SU-DHL-6 (cell line): ENCODE measurements around the gene MCM3.
A peak's percentile ranks its signal among the peaks of the same experiment; 100 is the strongest.

Experiments used
- H2AFZ ChIP-seq: fragments of 200-600 bp; sonication (generic); 2 replicates; pipeline ENCODE4 v1.6.1; 2014; ENCODE audit warnings: low read depth, mild to moderate bottlenecking, moderate library complexity, mixed read lengths, antibody characterized with exemption, low read length; ENCODE audit not compliant: severe bottlenecking
- H3F3A ChIP-seq: fragments of 200-600 bp; shearing (Covaris generic); 2 replicates; pipeline ENCODE4 v1.6.0; 2016; ENCODE audit warnings: antibody characterized with exemption, mild to moderate bottlenecking; ENCODE audit not compliant: insufficient read depth
- H3K27ac ChIP-seq: fragments of 200-600 bp; sonication (generic); 2 replicates; pipeline ENCODE4 v1.5.1; 2016; ENCODE audit warnings: low read depth, mild to moderate bottlenecking, low read length, moderate library complexity, mixed read lengths
- H3K27me3 ChIP-seq: fragments of 200-600 bp; sonication (generic), shearing (Covaris generic); 2 replicates; pipeline ENCODE4 v1.6.0; 2014; ENCODE audit warnings: mild to moderate bottlenecking, low read length
- H3K36me3 ChIP-seq: fragments of 200-600 bp; sonication (generic); 2 replicates; pipeline ENCODE4 v1.6.1; 2014; ENCODE audit warnings: mild to moderate bottlenecking, low read length, mixed read lengths
- H3K4me2 ChIP-seq: fragments of 300-600, 200-600 bp; shearing (Covaris generic), sonication (generic); 2 replicates; pipeline ENCODE4 v1.6.0; 2014; ENCODE audit warnings: low read length, low read depth, mild to moderate bottlenecking; ENCODE audit not compliant: poor library complexity, severe bottlenecking
- H3K4me3 ChIP-seq: fragments of 200-600 bp; sonication (generic); 2 replicates; pipeline ENCODE4 v1.5.1; 2014; ENCODE audit warnings: antibody characterized with exemption, low read length, mild to moderate bottlenecking, mixed read lengths; ENCODE audit not compliant: insufficient read depth, poor library complexity, severe bottlenecking
- H3K79me2 ChIP-seq: fragments of 200-600 bp; sonication (generic); 2 replicates; pipeline ENCODE4 v1.6.1; 2014; ENCODE audit warnings: mild to moderate bottlenecking, low read length, moderate library complexity; ENCODE audit not compliant: insufficient read depth
- H3K9ac ChIP-seq: fragments of 200-600 bp; sonication (generic); 2 replicates; pipeline ENCODE4 v1.7.0; 2014; ENCODE audit warnings: mild to moderate bottlenecking, low read length
- H3K9me2 ChIP-seq: fragments of 200-600 bp; sonication (generic); replicated peaks from 2 replicates; pipeline ENCODE4 v1.6.1; 2014; ENCODE audit warnings: low read length; ENCODE audit not compliant: insufficient read depth
- H3K9me3 ChIP-seq: fragments of 200-600 bp; sonication (generic); 2 replicates; pipeline ENCODE4 v1.6.1; 2014; ENCODE audit warnings: low read length, mixed read lengths; ENCODE audit not compliant: insufficient read depth
- H4K20me1 ChIP-seq: fragments of 200-600 bp; sonication (generic); 2 replicates; pipeline ENCODE4 v1.6.1; 2014; ENCODE audit warnings: low read depth, mild to moderate bottlenecking, antibody characterized with exemption, low read length, moderate library complexity, mixed read lengths
- EZH2phosphoT487 ChIP-seq: fragments of 200-600 bp; sonication (generic), shearing (Covaris generic); conservative IDR thresholded peaks from 2 replicates; pipeline ENCODE4 v1.6.1; 2018; ENCODE audit warnings: mild to moderate bottlenecking, antibody characterized with exemption, low read length, moderate library complexity, mixed read lengths
- TF ChIP-seq, protein P1 (sequence below): fragments of 200-600 bp; sonication (generic); IDR thresholded peaks from one replicate; pipeline ENCODE4 v1.5.1; 2017; ENCODE audit warnings: antibody characterized with exemption, mild to moderate bottlenecking, low read length, moderate library complexity; ENCODE audit not compliant: insufficient read depth, poor library complexity, severe bottlenecking

Gene MCM3

DNA sequence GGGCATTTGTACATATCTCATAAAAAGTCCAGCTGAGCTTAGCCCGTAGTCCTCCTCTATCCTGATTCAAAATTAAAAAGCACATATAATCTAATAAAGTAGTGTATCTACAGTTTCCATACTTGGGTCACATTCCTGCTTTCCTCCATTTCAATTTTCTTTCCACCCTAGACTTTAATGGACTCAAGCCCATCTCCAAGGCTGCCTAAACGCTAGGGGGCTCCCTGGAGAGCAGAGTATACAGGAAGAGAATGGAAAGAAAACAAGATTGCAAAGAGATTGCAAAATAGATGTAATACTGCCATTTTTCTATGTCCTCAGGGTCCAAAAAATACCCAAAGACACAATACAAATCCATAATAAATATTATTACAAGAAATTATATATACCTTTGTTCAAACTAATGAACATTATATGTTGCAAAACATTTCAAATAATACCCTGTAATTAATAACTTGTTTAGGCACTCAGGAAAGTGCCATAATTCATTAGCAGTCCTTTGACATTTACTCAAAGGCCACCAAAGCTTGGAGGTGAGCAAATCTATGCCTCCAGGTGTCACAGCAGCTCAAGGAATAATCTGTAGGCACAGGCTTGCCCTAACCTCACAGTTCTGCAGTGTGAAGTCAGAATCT is 2.4 kb upstream of the MCM3 start:
- Histone ChIP-seq H4K20me1 (peaks cover 15% of the 10 kb centered on the region; the same call in 1 of the 2 replicates), H3K9me3 (no peaks in the 10 kb centered on the region), H3K27ac (peak overlapping the region; percentile 92), H3K79me2 (peaks cover 26% of the 10 kb centered on the region), H3K4me3 (peak overlapping the region; percentile 56), H3K4me2 (peak overlapping the region; percentile 90), H3K9me2 (no peaks in the 10 kb centered on the region), H3K27me3 (no peaks in the 10 kb centered on the region), H2AFZ (peak overlapping the region; percentile 76), H3F3A (peaks cover 28% of the 10 kb centered on the region), H3K9ac (peak overlapping the region; percentile 63), H3K36me3 (peaks cover 21% of the 10 kb centered on the region)
- TF ChIP-seq, protein P1, sequence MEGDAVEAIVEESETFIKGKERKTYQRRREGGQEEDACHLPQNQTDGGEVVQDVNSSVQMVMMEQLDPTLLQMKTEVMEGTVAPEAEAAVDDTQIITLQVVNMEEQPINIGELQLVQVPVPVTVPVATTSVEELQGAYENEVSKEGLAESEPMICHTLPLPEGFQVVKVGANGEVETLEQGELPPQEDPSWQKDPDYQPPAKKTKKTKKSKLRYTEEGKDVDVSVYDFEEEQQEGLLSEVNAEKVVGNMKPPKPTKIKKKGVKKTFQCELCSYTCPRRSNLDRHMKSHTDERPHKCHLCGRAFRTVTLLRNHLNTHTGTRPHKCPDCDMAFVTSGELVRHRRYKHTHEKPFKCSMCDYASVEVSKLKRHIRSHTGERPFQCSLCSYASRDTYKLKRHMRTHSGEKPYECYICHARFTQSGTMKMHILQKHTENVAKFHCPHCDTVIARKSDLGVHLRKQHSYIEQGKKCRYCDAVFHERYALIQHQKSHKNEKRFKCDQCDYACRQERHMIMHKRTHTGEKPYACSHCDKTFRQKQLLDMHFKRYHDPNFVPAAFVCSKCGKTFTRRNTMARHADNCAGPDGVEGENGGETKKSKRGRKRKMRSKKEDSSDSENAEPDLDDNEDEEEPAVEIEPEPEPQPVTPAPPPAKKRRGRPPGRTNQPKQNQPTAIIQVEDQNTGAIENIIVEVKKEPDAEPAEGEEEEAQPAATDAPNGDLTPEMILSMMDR: peak; percentile 99
- TF ChIP-seq EZH2phosphoT487: no peak

DNA sequence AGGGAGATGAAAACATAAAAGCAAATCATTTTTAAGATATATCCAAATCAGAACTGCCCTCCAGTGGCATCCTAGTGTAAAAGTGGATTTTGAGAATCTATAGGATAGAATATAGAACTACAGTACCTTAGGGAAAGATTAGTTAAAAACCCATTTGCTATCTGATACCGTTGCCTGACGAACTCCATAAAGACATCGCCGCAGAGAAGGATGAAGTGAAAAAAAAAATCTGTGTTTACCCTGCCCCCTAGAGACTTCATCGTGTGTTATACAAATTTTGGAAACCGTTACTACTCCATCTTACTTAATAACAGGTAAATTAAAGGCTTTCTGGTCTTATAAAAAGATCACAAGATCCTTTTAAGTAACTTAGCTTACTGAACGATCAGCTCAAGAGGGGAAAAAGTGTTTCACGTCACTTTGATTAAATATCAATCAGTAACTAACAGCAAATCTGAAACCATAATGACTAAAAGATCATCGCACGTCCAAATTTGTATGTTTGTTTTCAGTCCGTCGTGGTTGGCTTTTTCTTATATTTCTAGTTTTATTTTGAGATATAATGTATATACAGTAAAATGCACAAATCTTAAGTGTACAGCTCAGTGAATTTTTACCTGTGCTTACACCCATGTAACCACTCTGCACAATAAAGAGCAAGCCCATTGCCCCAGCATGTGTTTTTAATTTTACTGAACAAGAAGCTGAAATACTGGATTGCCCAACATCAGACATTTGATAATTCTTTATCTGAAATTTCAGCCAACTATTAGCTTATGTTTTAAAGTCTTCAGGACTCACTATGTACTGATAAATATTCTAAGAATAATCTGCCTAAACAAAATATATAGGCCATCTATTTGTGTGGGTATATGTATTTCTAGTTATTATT is 881 bp upstream of the MCM3 start:
- Histone ChIP-seq H3K9ac (peak overlapping the region; percentile 63), H2AFZ (peak overlapping the region; percentile 76), H3K9me3 (no peaks in the 10 kb centered on the region), H3K27me3 (no peaks in the 10 kb centered on the region), H3F3A (peaks cover 28% of the 10 kb centered on the region), H3K4me2 (peak overlapping the region; percentile 90), H3K27ac (peak overlapping the region; percentile 92), H3K4me3 (peak overlapping the region; percentile 56), H3K36me3 (peaks cover 36% of the 10 kb centered on the region), H4K20me1 (peaks cover 26% of the 10 kb centered on the region), H3K9me2 (no peaks in the 10 kb centered on the region), H3K79me2 (peaks cover 41% of the 10 kb centered on the region)
- no peak for TF ChIP-seq EZH2phosphoT487
- TF ChIP-seq, protein P1: peak; percentile 46

- Histone ChIP-seq H3K9me2 (no peaks in the 10 kb centered on the region), H3K4me2 (peak overlapping the region; percentile 81), H3K27ac (peak overlapping the region; percentile 76), H3K79me2 (peaks cover 54% of the 10 kb centered on the region), H3K27me3 (no peaks in the 10 kb centered on the region), H3K9ac (peak overlapping the region; percentile 87), H2AFZ (peak overlapping the region; percentile 15), H4K20me1 (peaks cover 38% of the 10 kb centered on the region), H3K4me3 (peak overlapping the region; percentile 94), H3F3A (peaks cover 34% of the 10 kb centered on the region), H3K9me3 (no peaks in the 10 kb centered on the region), H3K36me3 (peaks cover 49% of the 10 kb centered on the region)
- no peak for TF ChIP-seq EZH2phosphoT487
- TF ChIP-seq, protein P1: no peak
Observed at GRCh38 chr6:52284131-52284459, 447 bp downstream of the MCM3 start.
